DMS 273 treated with DMSO at 0.1 percent for 48 hours (cell line): ENCODE results near the gene PANK1.
"Not testable (repeated sequence)": the region's sequence is repeated elsewhere in the genome, so short reads cannot be mapped to it uniquely, and the experiment has no call there.

ENCODE experiments used
- DNase-seq: peaks from one replicate; lab custom pipeline; 2025; lab: John Stamatoyannopoulos, UW

Gene PANK1

DNA sequence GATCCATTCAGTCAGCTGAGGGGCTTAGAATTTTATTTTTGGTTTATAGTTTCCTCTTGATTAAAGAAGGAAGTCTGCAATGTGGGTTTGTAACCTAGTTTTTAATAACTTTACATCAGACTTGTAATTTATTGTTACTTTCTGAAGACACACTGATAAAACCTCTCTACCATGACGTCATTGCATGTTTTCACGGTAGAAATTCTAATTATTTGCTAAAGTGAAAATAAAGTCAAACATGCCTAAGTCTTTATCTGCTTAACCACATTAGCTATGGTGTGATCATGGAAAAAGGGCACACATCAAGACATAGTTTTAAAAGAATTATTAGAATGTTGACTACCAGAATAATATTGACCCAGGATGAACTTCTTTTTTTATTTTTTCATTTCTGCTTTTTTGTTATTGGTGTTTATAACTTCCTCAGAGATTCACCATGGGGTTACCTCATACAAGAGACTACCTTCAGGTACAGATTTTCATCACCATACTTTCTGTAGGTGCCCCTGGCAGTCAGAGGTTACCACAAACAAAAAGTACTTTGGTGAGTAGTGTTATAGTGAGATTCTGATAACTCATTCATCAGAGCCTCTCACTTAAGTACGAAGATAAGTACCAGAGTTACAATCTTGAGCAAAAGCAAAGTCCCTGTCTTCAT is 7.0 kb upstream of the PANK1 start:
- no peak for DNase-seq

DNA sequence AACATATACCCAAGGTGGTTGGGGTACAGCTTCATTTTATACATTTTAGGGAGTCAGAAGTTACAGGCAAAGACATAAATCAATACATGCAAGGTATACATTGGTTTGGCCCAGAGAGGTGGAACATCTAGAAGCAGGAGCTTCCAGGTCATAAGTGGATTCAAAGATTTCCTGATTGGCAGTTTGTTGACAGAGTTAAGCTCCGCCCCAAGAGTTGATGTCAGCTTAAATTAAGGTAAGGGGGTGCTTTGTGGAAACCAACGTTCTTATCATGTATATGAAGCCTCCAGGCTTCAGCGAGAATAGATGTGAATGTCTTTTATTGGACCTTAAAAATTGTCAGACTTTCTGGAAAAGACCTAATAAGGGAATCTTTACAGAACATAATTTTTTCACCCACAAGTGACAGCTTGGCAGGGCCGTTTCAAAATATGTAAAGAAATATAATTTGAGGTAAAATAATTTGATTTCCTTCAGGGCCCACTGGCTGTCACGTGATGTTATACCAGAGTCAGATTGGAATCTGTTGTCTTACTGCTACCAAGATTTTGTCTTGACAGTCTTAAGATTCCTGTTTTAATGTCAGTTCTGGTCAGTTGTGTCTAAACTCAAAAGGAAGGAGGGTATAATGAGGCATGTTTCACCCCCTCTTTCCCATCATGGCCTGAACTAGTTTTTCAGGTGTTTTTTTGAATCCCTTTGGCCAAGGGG is 6.3 kb upstream of the PANK1 start:
- no peak for DNase-seq

DNA sequence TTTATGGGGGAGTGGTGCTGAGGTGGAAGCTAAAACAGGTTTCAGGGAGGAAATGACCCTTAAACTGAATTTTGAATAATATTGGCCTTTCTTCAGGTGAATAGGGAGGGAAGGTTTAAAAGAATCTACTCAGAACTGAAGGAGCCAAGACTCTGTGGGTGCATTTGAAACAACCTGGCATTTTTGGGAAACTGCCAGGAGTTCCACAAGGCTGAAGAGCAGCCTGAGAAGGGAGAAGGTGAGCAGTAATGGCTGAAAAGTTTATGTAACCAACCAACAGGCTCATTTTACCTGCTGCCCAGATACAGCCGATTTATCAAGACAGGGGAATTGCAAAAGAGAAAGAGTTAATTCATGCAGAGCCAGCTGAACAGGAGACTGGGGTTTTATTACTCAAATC is 4.0 kb upstream of the PANK1 start:
- DNase-seq, result no peak

DNA sequence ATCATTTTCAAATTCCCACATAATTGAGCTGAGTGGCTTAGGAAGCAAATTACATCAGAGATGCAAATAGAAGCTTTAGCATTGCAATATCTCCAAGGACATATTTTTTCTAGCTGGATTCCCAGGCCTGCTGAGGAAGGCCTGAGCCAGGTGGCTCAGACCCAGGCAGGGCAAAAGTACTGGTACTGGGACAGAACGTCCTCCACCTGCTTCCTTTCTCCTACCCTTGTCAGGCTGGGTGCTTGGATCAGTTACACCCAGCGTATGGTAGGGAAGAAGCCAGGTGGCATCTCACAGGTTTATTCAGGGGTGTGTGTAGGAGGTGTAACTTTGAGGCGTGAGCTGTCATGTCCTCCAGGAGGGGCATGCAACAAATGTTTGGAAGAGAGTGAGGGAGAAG is 3.0 kb upstream of the PANK1 start:
- no peak for DNase-seq

DNA sequence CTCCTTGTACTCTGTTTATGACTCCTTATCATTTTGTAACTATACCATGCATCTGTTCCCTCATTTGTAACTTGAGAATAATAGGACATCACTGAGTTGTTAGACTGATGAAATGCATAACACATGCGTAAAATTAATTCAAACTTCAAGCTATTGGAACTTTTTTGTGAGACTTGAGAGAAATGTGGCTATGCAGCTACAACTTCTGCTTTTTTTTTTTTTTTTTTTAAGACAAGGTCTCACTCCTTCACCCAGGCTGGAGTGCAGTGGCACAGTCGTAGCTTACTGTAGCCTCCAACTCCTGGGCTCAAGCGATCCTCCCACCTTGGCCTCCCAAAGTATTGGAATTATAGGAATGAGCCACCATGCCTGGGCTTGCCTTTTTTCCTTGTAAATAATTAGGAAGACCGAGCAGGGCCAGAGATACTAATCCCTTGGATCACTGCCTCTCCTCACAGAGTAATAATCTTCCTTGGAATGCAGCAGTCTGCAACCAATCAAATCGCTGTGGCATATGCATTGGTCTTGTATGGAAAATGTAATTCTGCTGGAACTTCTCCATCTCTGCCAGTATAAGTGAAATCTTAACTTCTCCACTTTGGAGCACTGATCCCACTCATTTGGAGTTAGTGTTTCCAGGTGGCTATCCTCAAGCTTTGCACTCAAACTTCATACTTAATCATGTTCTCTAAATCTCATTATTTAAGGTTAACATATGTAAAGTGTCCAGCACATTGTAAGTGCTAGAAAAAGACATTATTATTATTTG is 2.0 kb upstream of the PANK1 start:
- DNase-seq, result no peak

DNA sequence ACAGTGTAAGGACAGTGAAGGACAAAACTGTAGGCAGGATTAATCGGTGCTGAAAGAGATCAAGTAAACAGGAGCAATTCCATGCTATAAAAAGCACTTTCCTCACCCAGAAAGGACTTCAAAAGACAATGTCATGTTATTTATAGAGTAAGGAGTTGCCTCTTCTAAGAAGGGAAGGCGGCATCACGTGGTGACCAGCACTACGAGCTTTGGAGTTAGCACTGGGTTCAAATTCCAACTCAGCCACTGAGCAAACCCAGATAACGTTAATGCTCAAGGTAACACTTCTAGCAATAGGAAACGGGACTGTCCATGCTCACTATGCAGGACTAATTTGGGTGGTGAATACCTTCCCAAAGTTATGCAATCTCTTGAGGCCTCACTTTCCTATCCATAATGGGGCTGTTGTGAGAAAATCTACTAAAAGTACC is 715 bp upstream of the PANK1 start:
- no peak for DNase-seq

DNA sequence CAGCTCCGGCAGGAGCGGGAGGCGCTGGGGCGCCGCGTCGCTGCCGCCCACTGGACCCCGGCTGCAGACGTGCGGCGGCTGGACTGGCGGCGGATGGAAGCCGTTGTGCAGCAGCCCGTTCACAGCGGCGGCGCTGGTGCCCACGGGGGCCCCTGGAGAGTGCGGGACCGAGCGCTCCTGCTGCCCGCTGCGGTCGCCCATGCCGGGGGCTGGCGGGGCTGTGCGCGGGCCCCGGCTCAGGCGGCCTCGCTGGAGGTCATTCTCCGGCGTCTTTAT is 413 bp downstream of the PANK1 start:
- DNase-seq, result no peak

DNA sequence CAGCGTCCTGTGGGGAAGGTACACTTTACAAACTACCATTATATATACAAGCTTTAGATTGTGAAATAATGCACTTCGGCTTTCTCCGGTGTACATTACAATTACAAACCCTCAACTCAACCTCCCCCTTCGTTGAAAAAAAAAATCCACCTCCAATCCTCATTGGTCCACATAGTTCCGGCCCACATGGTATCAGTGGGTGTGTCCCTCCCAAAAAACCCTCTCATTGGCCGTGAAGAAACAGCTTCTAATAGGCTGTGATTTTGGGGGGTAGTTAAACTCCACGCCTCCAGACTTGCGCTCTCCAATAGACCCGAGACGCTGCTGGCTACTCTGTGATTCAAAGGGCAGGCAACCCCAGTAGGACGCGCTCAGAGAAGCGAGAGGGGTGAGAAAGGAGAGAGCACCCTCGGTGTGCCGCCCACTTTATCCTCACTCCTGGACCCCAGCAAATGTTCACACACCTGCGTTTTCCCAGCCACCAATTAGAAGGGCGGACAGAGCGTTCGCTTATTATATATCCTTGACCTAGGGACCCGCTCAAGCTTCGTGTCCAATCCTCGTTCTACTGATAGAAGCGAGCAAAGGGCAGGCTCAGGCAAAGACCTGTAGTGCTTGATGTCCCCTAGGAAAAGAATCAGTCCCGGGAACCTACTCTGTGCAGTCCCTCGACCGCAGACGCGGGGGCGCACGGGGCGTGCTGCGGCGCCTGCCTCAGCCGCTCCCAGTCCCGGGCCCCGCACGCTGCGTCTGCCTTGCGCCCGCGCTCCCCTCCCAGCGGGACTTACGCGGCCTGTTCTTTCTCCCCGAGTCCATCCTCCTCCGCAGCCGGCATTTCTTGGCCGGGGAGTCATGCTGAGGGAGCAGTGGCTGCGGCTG is 991 bp downstream of the PANK1 start:
- peak; percentile 88 for DNase-seq

DNA sequence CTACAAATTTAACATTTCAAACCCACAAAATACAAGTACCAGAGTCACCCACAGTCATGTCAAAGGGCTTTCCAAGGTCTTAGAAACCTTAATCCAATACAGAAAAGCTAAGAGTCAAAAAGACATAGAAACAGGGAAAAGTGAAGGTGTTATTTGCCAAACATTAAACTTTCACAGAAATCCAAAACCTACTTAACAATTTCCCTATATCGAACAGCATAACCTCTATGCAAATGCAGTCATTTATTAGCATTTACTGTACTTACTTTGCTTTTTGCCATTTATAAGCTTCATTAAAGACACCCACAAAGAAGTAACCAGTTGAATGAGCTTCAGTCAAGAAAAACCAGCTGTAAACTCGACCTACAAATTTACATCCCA is 1.6 kb downstream of the PANK1 start:
- no peak for DNase-seq

DNA sequence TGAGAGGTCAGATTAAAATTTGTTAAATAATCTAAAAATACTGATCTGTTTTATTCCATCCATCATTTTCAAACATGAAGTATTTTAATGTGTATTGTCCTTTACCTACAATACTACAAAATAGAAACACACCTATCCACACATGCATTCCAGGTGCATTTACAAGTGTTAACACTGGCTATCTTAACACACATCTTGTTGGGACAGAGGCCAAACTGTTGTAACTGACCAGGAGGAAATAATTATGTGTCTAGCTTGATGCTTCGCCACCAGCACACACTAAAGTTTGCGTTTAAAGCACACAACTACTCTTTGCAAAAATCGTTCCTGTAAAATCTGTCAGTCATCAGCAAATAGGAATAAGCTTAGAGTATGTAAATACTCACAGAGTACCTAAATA is 2.8 kb downstream of the PANK1 start:
- DNase-seq, result no peak

DNA sequence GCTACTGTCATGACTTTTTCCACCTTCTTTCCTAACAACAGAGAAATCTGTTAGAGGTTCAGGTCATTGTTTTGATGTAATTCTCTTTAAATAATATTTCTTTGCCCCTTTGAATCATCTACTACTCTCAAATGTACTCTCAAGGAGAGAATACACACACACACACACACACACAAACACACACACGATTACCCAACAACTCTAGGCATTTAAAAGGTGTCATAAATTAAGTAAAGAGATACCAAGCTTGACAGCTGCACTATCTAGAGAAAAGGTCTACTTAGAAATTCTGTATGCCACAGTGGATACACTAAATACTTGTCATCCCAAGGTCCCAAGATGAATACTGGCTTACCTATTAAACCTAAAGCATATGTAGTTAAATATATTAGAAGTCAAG is 4.8 kb downstream of the PANK1 start:
- DNase-seq, result no peak

DNA sequence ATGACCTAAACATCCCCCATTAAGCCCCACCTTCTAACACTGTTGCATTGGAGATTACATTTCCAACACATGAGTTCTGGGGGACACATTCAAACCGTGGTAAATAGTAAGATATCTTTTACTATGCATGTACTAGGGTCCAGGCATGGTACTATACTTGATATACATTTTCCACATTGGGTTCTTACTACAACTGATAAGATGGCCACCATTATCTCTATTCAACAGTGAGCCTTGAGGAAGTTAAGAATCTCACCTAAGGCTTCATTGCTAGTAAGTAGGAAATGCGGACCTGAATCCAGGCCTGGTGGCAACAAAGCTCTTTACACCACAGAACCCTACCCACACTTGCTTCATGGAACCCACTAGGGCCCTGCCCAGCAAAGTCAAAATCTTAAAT is 5.7 kb downstream of the PANK1 start:
- DNase-seq, result no peak

DNA sequence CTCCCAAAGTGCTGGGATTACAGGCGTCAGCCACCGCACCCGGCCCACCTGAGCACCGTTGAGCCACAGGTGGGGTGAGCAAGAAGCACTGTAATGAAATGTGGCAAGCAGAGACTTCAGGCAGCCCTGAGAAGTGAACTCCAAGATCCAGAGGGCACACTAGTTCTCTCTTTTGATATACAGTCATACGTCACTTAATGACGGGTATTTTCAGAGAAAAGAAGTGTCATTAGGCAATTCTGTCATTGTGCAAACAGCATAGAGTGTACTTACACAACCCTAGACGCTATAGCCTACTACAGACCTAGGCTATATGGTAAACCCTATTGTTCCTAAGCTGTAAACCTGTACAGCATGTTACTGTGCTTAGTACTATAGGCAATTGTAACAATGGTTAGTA is 7.9 kb downstream of the PANK1 start:
- DNase-seq, result no peak

DNA sequence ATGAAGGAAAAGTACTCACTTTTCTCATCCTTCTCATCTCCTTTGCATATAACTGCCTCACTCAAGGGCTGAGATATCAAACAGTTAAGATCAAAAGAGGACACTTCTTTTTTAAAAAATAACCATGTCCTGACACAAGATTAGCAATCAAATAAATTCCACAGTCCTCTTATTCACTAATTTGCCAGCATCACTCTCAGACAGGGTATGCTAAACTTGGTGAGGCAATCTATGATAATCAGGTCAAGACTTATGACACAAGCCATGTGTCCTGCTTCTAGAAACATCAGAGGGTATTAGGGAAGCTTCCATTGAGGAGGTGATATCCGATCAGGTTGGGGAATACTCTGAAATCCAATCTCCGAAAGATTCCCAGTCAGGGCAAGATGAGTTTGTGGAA is 10.4 kb downstream of the PANK1 start:
- DNase-seq, result no peak

DNA sequence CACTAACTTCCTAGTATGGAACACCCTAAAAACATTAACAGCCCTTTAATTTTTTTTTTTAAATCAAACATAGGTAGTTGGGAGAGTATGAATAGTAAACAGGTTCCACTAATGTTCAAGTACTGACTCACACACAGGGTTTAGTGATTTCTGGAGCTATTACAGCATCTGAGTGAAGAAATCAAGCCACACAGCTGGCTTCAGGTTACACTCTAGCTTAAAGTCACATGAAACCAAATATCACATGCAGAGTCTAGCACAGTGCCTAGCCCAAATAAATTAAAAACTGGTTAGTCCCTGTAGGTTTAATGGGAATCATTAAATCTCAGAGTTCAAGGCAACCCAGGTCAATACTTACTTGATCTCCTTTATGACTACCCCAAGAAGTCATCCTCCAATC is 11.6 kb downstream of the PANK1 start:
- no peak for DNase-seq

DNA sequence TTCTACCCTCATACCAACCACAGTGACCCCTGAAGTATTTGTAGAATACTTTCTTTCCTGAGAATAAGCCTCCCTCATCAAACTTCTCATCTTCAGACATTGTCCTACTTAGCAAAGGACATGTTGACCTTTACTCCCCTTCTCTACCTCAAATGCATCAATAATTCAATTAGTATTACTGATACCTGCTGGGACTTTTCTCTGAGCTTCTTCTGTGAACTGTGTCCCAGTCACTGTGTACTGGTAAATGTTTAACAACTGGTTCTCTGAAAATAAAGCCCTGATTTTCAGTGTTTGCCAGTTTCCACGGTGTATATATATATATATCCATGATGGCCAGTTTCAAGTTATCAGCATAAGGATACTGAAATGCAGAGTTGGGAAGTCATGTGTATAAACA is 12.2 kb downstream of the PANK1 start:
- no peak for DNase-seq

DNA sequence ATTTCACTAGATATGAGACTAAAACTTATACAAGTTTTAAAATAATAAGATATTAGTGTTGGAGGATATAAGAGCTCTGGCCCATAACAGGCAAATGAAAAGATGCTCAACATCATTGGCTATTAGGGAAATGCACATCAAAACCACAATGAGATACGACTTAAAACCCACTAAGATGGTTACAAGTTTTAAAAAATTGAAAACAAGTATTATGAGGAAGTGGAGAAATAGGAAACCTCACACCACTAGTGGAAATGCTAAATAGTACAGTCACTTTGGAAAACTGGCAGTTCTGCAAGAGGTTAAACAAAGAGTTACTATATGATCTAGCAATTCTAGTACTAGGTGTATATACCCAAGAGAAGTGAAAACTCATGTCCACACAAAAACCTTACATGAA is 17.2 kb downstream of the PANK1 start:
- no peak for DNase-seq

DNA sequence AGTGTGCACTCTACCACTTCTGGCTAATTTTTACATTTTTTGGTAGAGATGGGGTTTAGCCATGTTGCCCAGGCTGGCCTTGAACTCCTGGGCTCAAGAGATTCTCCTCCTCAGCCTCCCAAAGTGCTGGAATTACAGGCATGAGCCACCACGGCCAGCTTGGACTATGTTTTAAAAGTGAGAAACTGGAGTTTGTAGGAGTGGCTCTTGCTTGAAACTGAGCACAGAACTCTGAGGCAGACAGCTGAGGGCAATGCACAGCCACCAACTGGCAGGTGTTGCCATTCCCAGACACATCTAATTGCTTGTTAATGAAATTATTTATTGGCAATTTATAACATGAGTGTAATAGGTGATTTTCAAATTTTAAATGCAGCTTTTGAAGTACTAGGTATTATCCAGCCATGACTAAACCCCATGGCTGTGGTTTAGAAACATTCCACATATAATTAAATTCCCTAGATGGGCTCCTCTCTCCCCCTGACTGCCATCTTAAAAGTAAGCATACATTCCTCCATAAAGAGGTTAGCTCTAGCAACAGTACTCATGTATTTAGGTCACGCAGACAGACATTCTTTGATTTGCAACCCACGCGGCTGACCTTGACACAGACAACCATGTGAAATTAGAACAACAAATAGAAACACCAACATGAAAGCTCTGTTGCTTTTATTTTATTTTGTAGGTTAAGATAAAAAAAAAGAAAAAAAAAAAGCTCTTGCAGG is 19.8 kb downstream of the PANK1 start:
- DNase-seq, result no peak

DNA sequence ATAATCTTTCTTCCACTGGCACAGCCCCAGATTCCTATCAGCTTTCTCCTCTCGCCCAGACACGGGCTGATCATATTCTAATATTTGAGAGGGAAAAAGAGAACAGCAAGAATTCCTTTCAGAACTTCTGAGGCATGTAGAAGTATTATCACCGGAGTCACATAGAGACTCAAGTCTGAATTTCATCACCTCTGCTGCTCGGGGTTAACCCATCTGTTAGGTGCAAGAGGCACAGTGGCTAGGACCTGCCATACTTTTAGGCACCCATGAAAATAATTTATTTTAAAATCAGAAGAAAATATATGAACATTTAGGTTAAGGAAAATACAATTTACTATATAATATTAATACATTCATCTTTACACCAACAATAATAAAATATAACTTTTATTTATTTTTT is 21.0 kb downstream of the PANK1 start:
- DNase-seq, result no peak

DNA sequence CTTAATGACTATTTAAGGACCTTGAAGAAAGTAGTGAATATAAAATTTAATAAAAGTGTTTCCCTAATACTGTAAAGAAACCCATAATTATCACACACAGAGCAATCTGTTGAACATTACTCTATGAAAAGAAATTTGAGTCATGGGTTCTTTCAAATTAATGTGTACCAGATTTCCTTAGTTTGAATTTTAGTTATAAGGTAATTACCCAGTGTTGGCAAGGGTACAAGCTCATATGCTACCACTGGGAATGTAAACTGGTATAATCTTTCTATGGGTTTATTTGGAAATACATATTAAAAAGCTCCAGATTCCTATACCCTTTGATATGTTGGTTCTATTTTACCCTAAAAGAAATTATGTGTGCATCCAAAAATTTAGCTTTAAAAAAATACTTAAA is 22.9 kb downstream of the PANK1 start:
- DNase-seq, result no peak

DNA sequence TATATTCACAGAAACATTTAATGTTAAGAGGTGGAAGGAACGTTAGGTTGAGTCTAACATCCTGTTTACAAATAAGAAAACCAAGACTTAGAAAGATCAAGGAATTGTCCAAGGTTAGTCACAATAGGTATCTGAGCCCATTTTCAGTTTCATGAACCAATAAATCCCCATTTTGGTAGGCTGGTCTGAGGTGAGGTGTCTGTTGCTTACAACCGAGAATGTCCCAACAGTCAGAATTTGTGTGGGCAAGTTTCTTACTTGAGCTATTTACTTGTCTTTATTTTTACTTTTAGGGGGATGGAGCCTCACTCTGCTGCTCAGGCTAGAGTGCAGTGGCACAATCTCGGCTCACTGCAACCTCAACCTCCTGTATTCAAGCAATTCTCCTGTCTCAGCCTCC is 23.6 kb downstream of the PANK1 start:
- no peak for DNase-seq

DNA sequence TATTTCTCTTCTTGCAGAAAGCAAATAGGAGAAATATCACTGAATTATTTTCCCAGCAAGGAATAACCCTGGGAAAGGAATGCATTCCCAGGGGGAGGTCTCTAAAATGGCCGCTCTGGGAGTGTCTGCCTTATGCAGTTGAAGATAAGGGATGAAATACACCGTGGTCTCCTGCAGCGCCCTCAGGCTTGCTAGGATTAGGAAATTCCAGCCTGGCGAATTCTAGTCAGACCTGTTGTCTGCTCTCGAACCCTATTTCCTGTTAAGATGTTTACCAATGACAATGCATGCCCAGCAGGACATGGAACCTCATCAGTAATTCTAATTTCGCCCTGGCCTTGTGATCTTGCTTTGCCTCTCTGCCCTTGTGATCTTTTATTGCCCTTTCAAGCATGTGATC is 24.7 kb downstream of the PANK1 start:
- not testable (repeated sequence) for DNase-seq
